Measurements from ENCODE around the gene SLC49A3. TPM values are rescaled to one million over a fixed set of nuclear protein-coding genes. Genes with fewer than 3 reads are reported as not detected.

Gene SLC49A3
- total RNA-seq, 2 donors from 2014 or later, result 10.0 to 12.0 TPM

GRCh38 chr4:717601-718320 is 28.8 kb upstream of the SLC49A3 start:
- Histone ChIP-seq H3K36me3 (no peaks in the 10 kb centered on the region), H3K9me3 (no peaks in the 10 kb centered on the region), H3K27ac (no peak overlapping the region), H3K4me3 (no peak overlapping the region), H3K4me1 (peaks cover 0 to 34% of the 10 kb centered on the region in 2 donors), H3K27me3 (no peaks in the 10 kb centered on the region)
- no peak for DNase-seq (ENCODE audit: low spot score)
- TF ChIP-seq CTCF (IDR thresholded peaks at IDR 0.05), result no peak

- H3K4me1 ChIP-seq, result peaks cover 0 to 22% of the 10 kb centered on the region in 2 donors
- no peaks in the 10 kb centered on the region for H3K36me3 ChIP-seq
- H3K27ac ChIP-seq, result no peak overlapping the region
- H3K4me3 ChIP-seq, result no peak overlapping the region
- no peak for TF ChIP-seq CTCF (IDR thresholded peaks at IDR 0.05)
- no peaks in the 10 kb centered on the region for H3K27me3 ChIP-seq
- DNase-seq (ENCODE audit: low spot score), result no peak
- no peaks in the 10 kb centered on the region for H3K9me3 ChIP-seq
Observed at GRCh38 chr4:714087-714486, 25.1 kb upstream of the SLC49A3 start.

GRCh38 chr4:712916-713632 is 24.1 kb upstream of the SLC49A3 start:
- peaks cover 0 to 31% of the 10 kb centered on the region in 2 donors for H3K4me1 ChIP-seq
- no peaks in the 10 kb centered on the region for H3K9me3 ChIP-seq
- no peak overlapping the region for H3K27ac ChIP-seq
- H3K36me3 ChIP-seq, result no peaks in the 10 kb centered on the region
- no peaks in the 10 kb centered on the region for H3K27me3 ChIP-seq
- DNase-seq (ENCODE audit: low spot score), result no peak
- TF ChIP-seq CTCF (IDR thresholded peaks at IDR 0.05), result no peak
- no peak overlapping the region for H3K4me3 ChIP-seq

GRCh38 chr4:712093-712492 is 23.1 kb upstream of the SLC49A3 start:
- no peak for TF ChIP-seq CTCF (IDR thresholded peaks at IDR 0.05)
- H3K27me3 ChIP-seq, result no peaks in the 10 kb centered on the region
- no peak for DNase-seq (ENCODE audit: low spot score)
- no peaks in the 10 kb centered on the region for H3K9me3 ChIP-seq
- no peaks in the 10 kb centered on the region for H3K36me3 ChIP-seq
- H3K27ac ChIP-seq, result no peak overlapping the region
- peaks cover 0 to 27% of the 10 kb centered on the region in 2 donors for H3K4me1 ChIP-seq
- H3K4me3 ChIP-seq, result no peak overlapping the region

GRCh38 chr4:710916-711315 is 22.0 kb upstream of the SLC49A3 start:
- no peak overlapping the region for H3K27ac ChIP-seq
- TF ChIP-seq CTCF (IDR thresholded peaks at IDR 0.05), result no peak
- no peaks in the 10 kb centered on the region for H3K36me3 ChIP-seq
- DNase-seq (ENCODE audit: low spot score), result no peak
- H3K4me1 ChIP-seq, result peaks cover 0 to 36% of the 10 kb centered on the region in 2 donors
- H3K27me3 ChIP-seq, result no peaks in the 10 kb centered on the region
- no peaks in the 10 kb centered on the region for H3K9me3 ChIP-seq
- no peak overlapping the region for H3K4me3 ChIP-seq

Measured in right atrium auricular region (tissue), 2 donors.